ENCODE data around the gene COQ5.
"Not testable (repeated sequence)": the region's sequence is repeated elsewhere in the genome, so short reads cannot be mapped to it uniquely, and the experiment has no call there.

The COQ5 gene

DNA sequence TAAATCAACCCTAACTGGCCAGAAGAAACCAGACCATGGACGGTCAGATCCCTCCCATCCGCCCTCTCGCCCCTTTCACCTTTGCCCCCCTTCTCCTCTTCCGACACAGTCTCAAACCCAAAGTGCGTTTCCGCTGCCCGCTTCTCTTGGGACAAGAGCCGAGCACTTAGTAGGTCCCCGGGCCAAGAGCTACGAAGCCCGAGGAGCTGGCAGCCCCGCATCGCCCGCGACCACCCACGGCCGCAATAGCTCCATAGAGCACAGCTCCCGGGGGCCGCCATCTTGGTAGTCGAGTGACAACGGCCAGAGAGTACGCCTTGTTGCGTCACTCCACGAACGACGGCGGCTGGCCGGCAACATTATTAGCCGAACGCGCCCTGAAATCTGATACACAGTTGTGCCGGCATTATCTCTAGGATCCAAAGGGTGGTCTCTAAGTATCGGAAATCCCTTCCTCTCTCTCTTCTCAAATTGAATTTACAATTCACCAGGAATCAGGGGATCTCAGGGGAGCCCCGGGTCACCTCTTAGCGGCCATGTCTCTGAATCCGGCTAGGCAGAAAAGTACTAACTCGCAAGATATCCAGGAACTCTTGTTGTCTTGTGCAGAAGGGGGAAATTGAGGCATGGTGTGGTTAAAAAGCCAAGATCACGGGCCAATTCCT lies at the start of gene COQ5:
Gene COQ5 (minus strand): TSS at position 298 of the 665 bp plus-strand sequence. CDS start 17 bp downstream, at position 281.
- DNase-seq = peak; percentile 73

DNA sequence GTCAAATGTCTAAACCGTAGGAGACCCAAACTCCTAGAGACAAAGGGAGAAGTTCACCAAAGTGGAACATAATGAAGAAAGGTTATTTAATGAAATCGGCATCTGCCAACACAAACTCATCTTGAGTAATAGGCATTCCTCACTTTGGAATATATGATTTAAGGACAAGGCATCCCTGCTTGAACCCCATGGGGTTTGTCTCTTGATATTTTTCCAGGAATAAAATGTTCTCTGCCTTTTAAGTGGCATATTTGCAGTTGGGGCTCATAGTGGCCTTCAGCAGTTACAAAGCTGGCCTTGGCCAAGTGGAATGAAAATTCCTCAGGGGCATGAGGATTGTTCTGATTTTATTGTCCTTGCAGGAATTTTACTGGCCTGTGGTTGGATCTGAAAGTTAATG lies 45.1 kb upstream of the COQ5 start:
- DNase-seq = no peak

DNA sequence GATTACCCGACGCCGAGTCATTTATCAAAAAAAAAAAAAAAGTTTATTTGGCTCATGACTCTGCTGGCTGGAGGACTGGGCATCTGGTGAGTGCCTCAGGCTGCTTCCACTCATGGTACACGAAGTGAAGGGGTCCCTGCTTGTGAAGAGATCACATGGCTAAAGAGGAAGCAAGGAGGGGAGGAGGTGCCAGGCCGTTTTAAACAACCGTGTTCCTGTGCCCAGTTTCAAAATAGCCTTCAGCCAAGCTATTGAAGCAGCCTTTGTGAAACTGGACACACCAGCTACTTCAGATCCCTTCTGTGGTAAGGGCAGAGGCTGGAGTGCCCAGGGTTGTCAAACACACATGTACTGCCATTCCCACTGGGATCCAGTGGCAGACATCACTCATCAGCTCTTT lies 44.6 kb upstream of the COQ5 start:
- no peak for DNase-seq

GRCh38 chr12:120571299-120571698 lies 42.3 kb upstream of the COQ5 start:
- no peak for DNase-seq

GRCh38 chr12:120563495-120563894 lies 34.5 kb upstream of the COQ5 start:
- no peak for DNase-seq

DNA sequence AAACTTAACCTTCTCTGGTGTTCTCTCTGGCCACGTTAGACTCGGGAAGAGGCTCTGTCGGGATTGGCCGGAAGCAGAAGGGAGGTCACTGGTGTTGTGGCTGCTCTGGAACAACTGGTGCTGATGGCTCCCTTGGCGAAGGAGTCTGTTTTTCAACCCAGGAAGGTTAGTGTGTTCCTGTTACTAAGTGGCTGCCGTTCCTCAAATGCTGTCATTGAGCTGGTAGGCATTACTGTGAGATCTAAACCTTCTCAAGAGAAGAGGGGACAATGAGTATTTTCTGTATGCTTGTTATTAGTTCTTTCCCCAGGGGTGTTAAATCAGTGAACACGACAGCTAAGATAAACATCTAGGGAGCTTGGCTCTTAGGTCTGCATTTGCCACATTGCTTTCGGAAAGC lies 33.9 kb upstream of the COQ5 start:
- no peak for DNase-seq

DNA sequence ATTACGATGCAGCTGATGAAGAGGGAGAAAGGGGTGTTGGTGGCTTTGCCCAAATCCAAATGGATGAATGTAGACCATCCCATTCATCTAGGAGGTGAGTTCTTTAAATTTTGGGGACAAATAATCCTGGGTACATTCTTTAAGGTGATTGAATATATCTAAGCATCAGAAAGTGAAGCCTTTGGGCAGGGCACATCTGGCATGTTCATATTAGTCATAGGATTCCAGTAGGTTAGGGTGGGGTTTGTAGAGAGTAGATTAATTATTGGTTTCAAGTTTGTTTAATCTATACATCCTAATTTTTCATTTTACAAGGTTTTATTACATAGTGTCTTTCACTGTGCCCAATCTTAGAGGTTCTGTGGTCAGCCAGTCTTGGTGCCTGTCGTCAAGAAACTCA lies 28.6 kb upstream of the COQ5 start:
- no peak for DNase-seq

- no peak for DNase-seq
Observed at GRCh38 chr12:120554678-120555077, 25.7 kb upstream of the COQ5 start.

GRCh38 chr12:120546050-120546386 lies 17.1 kb upstream of the COQ5 start:
- DNase-seq = no peak

DNA sequence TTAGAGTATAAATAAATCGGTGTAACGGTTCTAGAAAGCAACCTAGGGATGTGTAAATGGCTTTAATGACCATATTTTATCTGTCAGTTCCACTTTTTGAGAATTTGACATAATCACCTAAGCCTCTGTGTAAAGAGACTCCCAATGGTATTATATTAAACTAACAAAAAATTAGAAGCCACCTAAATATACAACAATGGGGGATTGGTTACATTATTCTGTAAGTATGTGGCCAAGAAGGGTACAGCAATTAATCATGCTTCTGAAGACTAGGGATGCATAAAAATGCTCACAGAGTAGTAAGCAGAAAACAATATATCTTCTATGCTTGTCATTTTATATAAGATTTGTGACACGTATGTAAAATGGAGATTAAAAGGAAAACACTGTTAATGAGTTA lies 15.7 kb upstream of the COQ5 start:
- no peak for DNase-seq

DNA sequence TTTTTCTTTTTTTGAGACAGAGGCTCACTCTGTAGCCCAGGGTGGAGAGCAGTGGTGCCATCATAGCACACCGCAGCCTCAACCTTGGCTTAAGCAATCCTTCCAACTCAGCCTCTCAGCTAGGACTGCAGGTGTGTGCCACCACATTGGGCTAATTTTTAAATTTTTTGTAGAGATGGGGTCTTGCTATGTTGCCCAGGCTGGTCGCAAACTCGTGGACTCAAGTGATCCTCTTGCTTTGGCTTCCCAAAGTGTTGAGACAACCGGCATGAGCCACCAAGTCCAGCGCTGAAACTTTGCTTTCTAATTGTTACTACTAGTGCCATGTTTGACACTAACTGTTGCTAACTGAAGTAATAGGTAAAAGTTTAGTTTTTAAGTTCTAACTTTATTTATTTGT lies 13.2 kb upstream of the COQ5 start:
- no peak for DNase-seq

DNA sequence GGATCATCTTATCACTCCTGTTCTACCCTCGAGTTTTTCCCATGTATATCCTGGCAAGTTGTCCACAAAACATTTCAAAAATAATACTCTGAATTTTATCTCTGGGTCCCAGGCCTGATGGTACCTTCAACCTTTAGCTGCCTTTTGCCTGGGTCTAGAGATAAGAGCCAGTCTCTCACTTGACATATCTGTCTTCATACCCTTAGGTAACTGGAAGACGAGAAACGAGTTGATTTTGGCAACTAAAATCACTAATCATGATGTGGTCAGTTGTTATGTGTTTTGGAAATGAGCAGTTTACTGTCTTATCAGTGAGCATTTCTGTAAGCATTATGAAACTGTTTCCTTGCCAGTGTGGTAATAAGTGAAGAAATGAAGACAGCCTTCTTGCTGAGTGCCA lies 11.5 kb upstream of the COQ5 start:
- no peak for DNase-seq

DNA sequence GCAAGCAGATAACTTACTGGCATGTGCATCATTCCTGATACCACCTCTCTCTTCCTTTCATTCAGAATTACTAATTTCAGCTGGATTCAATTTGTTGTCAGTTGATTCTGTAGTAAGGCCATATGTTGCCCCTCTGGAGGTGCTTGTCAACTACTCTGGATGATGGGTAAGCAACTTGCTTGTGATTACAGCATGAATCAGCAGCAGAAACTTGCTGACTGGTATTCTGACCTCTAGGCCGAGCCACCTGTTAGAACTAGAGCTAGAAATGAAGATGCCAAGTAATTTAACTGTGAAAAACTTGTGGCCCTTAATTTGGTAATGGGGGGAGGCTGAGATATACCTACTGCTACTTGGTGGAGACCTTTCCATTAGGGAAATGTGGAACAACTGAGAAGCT lies 10.3 kb upstream of the COQ5 start:
- DNase-seq = no peak

- DNase-seq = no peak
Observed at GRCh38 chr12:120538281-120539156, 9.6 kb upstream of the COQ5 start.

DNA sequence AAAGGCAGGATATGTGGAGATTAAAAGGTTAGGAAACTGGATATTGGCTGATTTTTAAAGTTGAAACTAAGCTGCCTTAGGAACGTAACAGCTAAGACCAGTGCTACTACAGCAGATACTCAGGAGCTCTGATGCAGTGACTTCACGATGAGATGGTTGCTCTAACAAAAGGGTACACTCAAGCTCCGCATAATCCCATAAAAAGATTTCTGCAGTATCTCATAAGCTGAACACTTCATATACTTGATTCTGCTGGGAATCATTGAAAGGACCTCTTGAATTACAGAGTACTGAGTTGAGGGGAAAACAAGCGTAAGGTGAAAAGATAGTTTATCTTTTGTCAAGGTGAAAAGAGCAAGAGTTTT lies 8.9 kb upstream of the COQ5 start:
- DNase-seq = no peak

- no peak for DNase-seq
Observed at GRCh38 chr12:120536064-120536791, 7.3 kb upstream of the COQ5 start.

GRCh38 chr12:120534703-120535655 lies 6.0 kb upstream of the COQ5 start:
- peak; percentile 4 for DNase-seq

GRCh38 chr12:120534203-120534702 lies 5.3 kb upstream of the COQ5 start, which contains the start of gene RNF10:
TSS of gene RNF10 (plus strand) at chr12:120534356. CDS start at chr12:120534812, 456 bp downstream.
- peak; percentile 35 for DNase-seq

GRCh38 chr12:120532701-120533238 lies 3.8 kb upstream of the COQ5 start:
- DNase-seq = no peak

DNA sequence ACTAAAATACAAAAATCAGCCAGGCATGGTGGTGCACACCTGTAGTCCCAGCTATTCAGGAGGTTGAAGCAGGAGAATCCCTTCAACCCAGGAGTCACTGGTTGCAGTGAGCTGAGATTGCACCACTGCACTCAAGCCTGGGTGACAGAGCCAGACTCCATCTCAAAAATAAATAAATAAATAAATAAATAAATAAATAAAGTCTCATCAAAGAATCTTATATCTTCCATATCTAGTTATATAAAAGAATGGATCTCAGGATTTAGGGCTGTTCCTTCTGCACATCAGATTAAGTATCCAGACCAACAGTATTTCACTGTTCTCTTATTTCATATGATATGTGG lies 1.4 kb upstream of the COQ5 start:
- not testable (repeated sequence) for DNase-seq

DNA sequence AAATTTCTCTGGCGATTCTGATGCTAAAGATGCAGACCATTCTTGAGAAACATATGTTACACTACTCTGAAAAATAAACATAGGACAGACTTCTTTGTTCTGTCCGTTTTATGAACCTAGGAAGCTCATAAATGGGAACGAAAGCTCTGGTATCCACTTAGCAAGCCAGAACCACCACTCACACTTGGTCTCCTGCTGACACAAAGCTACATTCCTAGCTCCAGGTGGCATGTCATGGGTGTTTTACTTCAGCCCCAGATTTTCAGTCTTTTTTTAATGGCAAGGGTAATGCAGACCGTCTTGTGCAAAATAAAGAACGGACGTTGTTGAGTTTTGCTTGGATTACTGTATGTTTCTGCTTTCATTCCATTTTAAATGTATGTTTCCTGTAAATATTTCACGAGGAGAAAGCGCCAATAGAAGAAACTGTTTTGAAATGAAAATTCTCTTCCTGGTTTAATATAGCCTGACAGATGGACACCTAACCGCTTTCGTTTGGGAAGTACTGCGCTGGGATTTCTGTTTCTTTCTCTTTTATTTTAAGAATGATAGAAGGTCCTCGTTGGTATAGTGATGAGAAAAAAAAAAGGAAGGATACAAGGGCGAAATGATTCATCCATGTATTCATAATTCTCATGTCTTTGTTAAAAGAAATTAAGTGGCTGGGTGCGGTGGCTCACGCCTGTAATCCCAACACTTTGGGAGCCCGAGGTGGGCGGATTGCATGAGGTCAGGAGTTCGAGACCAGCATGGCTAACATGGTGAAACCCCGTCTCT lies 871 bp upstream of the COQ5 start:
- DNase-seq = no peak
